ENCODE measurements around the gene DERA. TPM values are rescaled to one million over a fixed set of nuclear protein-coding genes. Genes with fewer than 3 reads are reported as not detected.

Gene DERA
- total and polyA plus RNA-seq, 2 of the 8 experiments (the other 6 are each of a cell fraction or from before 2014, with no cell fraction given) = 13.1 to 17.1 TPM

GRCh38 chr12:16063726-16064125 lies 152.6 kb downstream of the DERA start:
- DNase-seq (ENCODE audit: low read depth in 1 of 2, low spot score in 2 of 2) = no peak
- no peak overlapping the region for H2BK12ac ChIP-seq (ENCODE audit: low read depth, low read length)
- no peak overlapping the region for H3K18ac ChIP-seq (ENCODE audit: extremely low read depth, low read length)
- no peak overlapping the region for H3K14ac ChIP-seq (ENCODE audit: insufficient read length)
- no peak overlapping the region for H4K91ac ChIP-seq (replicated peaks; ENCODE audit: insufficient read length, low read length)
- H2BK20ac ChIP-seq (ENCODE audit: low read length) = no peak overlapping the region
- H3K79me2 ChIP-seq (ENCODE audit: control insufficient read depth in 1 of 2, insufficient read depth in 2 of 2, low read length in 2 of 2) = no peaks in the 10 kb centered on the region
- H4K20me1 ChIP-seq (replicated peaks in 1 of 2; ENCODE audit: control insufficient read depth in 1 of 2, insufficient read depth in 2 of 2, low read length in 2 of 2) = no peaks in the 10 kb centered on the region
- WGBS, 2 experiments (ENCODE audit: extremely low coverage in 1 of 2, insufficient coverage in 1 of 2, insufficient read length in 1 of 2, insufficient replicate concordance in 2 of 2, low coverage in 1 of 2, low lambda C conversion rate in 2 of 2, missing lambda C conversion rate in 1 of 2) = 89% methylated on average over 1 of the region's 1 CpG; no CpG with 5 or more reads in 1 of the 2 experiments
- no peak overlapping the region for H2BK15ac ChIP-seq (ENCODE audit: low read length)
- H3K27me3 ChIP-seq (replicated peaks in 1 of 4; ENCODE audit: control insufficient read depth in 3 of 4, extremely low read depth in 1 of 4, insufficient read depth in 3 of 4, low read length in 3 of 4) = no peaks in the 10 kb centered on the region
- H3K36me3 ChIP-seq (ENCODE audit: control insufficient read depth in 2 of 4, insufficient read depth in 4 of 4, low read length in 3 of 4) = no peaks in the 10 kb centered on the region
- no peaks in the 10 kb centered on the region for H3K9me3 ChIP-seq (ENCODE audit: insufficient read depth in 2 of 2, low read depth in 1 of 2, low read length in 1 of 2)
- H3K23me2 ChIP-seq (ENCODE audit: low read depth, low read length) = no peaks in the 10 kb centered on the region
- H3K9ac ChIP-seq (replicated peaks in 1 of 4; ENCODE audit: extremely low read depth in 1 of 4, low read depth in 3 of 4, low read length in 3 of 4) = no peak overlapping the region
- H4K5ac ChIP-seq (ENCODE audit: insufficient read length, low read depth, low read length) = no peak overlapping the region
- no peaks in the 10 kb centered on the region for H3K4me1 ChIP-seq (replicated peaks in 1 of 4; ENCODE audit: control insufficient read depth in 3 of 4, insufficient read depth in 4 of 4, low read length in 3 of 4)
- H2BK120ac ChIP-seq (replicated peaks; ENCODE audit: low read depth, low read length) = no peak overlapping the region
- no peak overlapping the region for H2AK5ac ChIP-seq (ENCODE audit: low read depth, low read length)
- H3K4ac ChIP-seq (replicated peaks; ENCODE audit: insufficient read length, low read depth, low read length) = no peak overlapping the region
- H2AFZ ChIP-seq (ENCODE audit: low read length) = no peak overlapping the region
- POLR2A ChIA-PET (ENCODE audit: partially characterized antibody) = no interaction called here
- no peak overlapping the region for H3K23ac ChIP-seq (ENCODE audit: insufficient read length)
- no peak for FAIRE-seq
- no peak overlapping the region for H3K4me3 ChIP-seq (ENCODE audit: extremely low read depth in 1 of 4, insufficient read depth in 2 of 4, low read depth in 3 of 4, low read length in 4 of 4)
- CTCF ChIA-PET (ENCODE audit: partially characterized antibody) = interaction anchor here (0.7 kb wide), 1 partner anchor 82 kb away, joined by 3 read pairs; no protein-coding TSS in a partner anchor
- no peak overlapping the region for H3K56ac ChIP-seq (replicated peaks; ENCODE audit: insufficient read length, low read depth, low read length)
- no peaks in the 10 kb centered on the region for H3K79me1 ChIP-seq (ENCODE audit: low read depth, low read length)
- no peak overlapping the region for H4K8ac ChIP-seq (ENCODE audit: extremely low read depth, insufficient read depth, low read length)
- H2BK5ac ChIP-seq (ENCODE audit: low read depth, low read length) = no peak overlapping the region
- H3K27ac ChIP-seq (ENCODE audit: low read depth, low read length) = no peak overlapping the region
- H3K4me2 ChIP-seq (ENCODE audit: insufficient read depth in 1 of 2, low read depth in 2 of 2, low read length in 2 of 2) = no peak overlapping the region
- no peak for TF ChIP-seq BRCA1 (IDR thresholded peaks at IDR 0.05; ENCODE audit: low read depth, low read length)
